ENCODE results near the gene MORF4L2.
"Not testable (repeated sequence)": the region's sequence is repeated elsewhere in the genome, so short reads cannot be mapped to it uniquely, and the experiment has no call there.

Gene MORF4L2

DNA sequence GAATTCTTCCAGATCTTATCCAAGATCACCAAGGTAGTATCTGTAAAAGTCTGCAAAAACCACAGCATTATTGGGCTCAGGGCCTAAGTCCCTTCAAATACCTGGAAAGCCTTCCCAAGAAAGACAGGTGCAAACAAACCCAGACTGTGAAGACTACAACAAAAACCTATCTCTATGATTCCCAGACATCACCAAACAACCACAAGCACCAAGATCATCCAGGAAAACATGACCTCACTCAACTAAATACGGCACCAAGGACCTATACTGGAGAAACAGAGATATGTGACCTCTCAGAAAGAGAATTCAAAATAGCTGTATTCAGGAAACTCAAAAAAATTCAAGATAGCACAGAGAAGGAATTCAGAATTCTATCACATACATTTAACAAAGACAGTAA lies 42.4 kb downstream of the MORF4L2 start:
- H3K36me3 ChIP-seq: no peaks in the 10 kb centered on the region
- TF ChIP-seq, protein P1, sequence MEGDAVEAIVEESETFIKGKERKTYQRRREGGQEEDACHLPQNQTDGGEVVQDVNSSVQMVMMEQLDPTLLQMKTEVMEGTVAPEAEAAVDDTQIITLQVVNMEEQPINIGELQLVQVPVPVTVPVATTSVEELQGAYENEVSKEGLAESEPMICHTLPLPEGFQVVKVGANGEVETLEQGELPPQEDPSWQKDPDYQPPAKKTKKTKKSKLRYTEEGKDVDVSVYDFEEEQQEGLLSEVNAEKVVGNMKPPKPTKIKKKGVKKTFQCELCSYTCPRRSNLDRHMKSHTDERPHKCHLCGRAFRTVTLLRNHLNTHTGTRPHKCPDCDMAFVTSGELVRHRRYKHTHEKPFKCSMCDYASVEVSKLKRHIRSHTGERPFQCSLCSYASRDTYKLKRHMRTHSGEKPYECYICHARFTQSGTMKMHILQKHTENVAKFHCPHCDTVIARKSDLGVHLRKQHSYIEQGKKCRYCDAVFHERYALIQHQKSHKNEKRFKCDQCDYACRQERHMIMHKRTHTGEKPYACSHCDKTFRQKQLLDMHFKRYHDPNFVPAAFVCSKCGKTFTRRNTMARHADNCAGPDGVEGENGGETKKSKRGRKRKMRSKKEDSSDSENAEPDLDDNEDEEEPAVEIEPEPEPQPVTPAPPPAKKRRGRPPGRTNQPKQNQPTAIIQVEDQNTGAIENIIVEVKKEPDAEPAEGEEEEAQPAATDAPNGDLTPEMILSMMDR (IDR thresholded peaks at IDR 0.05): no peak
- no peak overlapping the region for H3K27ac ChIP-seq
- no peaks in the 10 kb centered on the region for H3K9me3 ChIP-seq
- H3K4me3 ChIP-seq (ENCODE audit: low read depth in 1 of 2, low read length in 1 of 2): no peak overlapping the region
- H3K4me1 ChIP-seq (ENCODE audit: control insufficient read depth in 1 of 2, insufficient read depth in 1 of 2, low read depth in 1 of 2, low read length in 1 of 2): no peaks in the 10 kb centered on the region
- H3K27me3 ChIP-seq: no peaks in the 10 kb centered on the region

DNA sequence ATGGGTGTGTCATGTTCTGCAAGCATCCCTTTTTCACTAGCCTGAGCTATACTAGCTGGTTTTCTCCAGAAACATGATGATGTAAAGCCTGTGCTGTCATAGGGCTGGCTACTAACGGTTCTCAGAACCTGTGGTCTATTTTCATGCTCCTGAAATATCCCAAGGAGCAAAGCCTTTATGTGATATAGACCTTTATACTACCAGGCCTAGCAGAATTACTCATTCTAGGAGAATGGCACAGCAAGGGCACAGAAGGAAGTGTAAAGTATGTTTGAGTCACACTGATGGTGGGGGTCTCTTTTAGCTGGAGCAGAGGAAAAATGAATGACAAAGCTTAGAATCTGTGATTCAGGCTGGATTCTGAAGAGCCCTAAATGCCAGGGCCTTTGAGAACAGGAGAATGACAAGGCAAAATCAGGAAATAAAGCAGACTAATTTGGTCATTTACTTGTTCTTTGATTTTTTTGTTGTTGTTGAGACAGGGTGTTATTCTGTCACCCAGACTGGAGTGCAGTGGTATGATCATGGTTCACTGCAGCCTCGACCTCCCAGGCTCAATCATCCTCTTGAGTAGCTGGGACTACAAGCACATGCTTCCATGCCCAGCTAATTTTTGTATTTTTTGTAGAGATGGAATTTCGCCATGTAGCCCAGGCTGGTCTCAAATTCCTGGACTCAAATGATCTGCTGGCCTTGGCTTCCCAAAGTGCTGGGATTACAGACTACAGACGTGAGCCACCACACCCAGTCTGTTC lies 45.9 kb downstream of the MORF4L2 start:
- H3K27ac ChIP-seq: no peak overlapping the region
- H3K36me3 ChIP-seq: no peaks in the 10 kb centered on the region
- no peaks in the 10 kb centered on the region for H3K27me3 ChIP-seq
- H3K4me1 ChIP-seq (ENCODE audit: control insufficient read depth in 1 of 2, insufficient read depth in 1 of 2, low read depth in 1 of 2, low read length in 1 of 2): no peaks in the 10 kb centered on the region
- TF ChIP-seq, protein P1 (IDR thresholded peaks at IDR 0.05): no peak
- no peaks in the 10 kb centered on the region for H3K9me3 ChIP-seq
- no peak overlapping the region for H3K4me3 ChIP-seq (ENCODE audit: low read depth in 1 of 2, low read length in 1 of 2)

DNA sequence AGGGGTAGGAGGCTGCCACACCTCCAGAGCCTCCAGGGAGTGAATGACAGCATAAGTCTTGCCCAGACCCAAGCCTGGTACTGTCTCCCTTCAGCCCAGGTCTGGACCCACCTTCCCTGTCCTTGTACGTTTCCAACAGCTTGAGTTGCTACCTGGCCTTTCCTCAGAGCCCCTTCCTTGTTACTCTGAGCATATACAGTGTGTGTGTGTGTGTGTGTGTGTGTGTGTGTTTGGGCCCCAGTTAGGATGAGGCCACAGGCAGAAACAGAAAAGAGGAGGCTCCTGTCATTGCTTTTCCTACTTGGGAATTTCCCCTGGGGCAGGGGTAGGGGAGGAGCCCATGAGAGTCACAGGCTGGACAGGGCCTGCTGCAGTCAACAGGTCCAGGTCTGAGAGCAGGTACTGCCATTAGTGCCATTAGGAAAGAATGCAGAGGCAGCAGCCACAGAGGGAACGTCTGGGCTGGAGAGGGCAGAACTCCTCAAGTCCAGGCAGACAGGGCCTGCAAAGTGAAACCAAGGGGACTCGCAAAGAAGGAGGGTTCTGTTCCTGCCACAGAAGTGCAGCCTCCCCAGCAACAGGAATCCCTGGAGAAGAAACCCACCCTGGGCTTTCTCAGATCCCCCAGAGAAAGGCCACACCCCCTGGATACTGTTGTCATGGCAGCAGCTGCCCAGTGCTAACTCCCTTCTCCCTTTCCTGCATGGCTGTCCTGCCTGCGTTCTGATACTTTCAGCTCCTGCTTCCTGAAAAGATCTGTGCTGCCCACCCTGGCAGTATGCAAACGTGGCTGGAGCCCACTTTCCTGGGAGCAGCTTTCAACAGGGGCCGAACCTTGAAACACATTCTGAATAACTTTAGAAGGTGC lies 47.8 kb downstream of the MORF4L2 start:
- not testable (repeated sequence) for H3K4me1 ChIP-seq (ENCODE audit: control insufficient read depth in 1 of 2, insufficient read depth in 1 of 2, low read depth in 1 of 2, low read length in 1 of 2); H3K27me3 ChIP-seq; H3K27ac ChIP-seq; H3K9me3 ChIP-seq; H3K4me3 ChIP-seq (ENCODE audit: low read depth in 1 of 2, low read length in 1 of 2); H3K36me3 ChIP-seq

DNA sequence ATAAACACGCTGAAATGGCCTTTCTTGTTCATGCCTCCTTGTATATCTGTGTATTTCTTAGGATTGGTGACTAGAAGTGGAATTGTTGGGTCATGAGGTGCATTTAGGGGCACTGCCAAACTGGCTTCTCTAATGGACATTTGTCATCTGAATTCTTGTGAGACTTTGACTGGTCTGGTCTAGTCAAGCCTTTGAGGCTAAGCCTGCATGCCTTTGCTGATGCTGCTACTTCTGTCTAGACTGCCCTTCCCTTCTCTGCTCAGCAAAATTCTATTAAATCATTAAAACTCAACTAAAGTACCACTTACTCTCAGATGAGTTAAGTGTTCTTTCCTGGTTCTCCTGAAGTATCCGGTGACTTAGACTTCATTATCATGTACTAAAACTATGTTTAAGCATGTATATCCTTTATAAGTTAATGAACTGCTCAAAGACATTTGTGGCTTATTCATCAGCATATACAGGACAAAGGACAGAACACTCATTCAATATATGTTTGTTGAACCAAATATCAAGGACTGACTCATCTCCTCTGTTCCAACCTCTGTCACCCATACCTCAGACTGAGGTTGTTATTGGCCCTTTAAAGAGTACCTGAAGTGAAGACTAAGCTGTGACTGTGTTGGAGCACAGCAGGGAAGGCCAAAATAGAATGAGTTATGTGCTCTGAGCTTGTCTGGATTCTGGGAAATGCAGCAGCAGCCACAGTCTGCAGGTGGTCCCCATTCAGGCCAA lies 48.7 kb downstream of the MORF4L2 start:
- Histone ChIP-seq H3K27ac (no peak overlapping the region), H3K27me3 (no peaks in the 10 kb centered on the region), H3K36me3 (no peaks in the 10 kb centered on the region), H3K9me3 (no peaks in the 10 kb centered on the region), H3K4me3 (ENCODE audit: low read depth in 1 of 2, low read length in 1 of 2) (no peak overlapping the region), H3K4me1 (ENCODE audit: control insufficient read depth in 1 of 2, insufficient read depth in 1 of 2, low read depth in 1 of 2, low read length in 1 of 2) (no peaks in the 10 kb centered on the region)
- TF ChIP-seq, protein P1 (IDR thresholded peaks at IDR 0.05): no peak

DNA sequence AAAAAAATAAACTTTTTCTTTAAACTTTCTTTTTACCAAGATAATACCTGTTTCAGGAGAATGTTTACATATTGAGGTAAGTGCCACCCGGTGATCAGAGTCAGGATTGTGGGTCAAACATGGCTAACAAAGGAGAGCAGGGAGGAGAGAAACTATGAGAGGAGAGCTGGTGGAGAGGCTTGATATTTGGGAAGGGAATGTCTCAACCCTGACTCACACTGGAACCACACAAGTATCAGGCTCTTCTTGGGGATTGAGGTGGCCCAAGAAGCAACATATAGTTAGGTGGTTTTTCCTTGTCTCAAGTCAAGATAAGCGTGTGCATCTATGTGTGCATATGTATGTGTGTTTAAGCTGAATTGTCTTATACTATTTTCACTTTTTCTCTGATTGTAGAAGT lies 51.1 kb downstream of the MORF4L2 start:
- Histone ChIP-seq H3K36me3 (no peaks in the 10 kb centered on the region), H3K27me3 (no peaks in the 10 kb centered on the region), H3K4me1 (ENCODE audit: control insufficient read depth in 1 of 2, insufficient read depth in 1 of 2, low read depth in 1 of 2, low read length in 1 of 2) (no peaks in the 10 kb centered on the region), H3K27ac (no peak overlapping the region), H3K4me3 (ENCODE audit: low read depth in 1 of 2, low read length in 1 of 2) (no peak overlapping the region), H3K9me3 (no peaks in the 10 kb centered on the region)
- TF ChIP-seq, protein P1 (IDR thresholded peaks at IDR 0.05): no peak

Measured in neutrophil (primary cell).